Stimulated activated CD8-positive, alpha-beta memory T cell treated with anti-CD3 and anti-CD28 coated beads, Interleukin-4, amount 100 ng/mL, for 48 hours (primary cell): ENCODE results near the gene LRIT1.

Experiments used
- DNase-seq: peaks from one replicate; pipeline ENCODE4 v3.0.0-alpha.2; 2020

LRIT1 gene

GRCh38 chr10:84214046-84214572, 27.2 kb downstream of the LRIT1 start:
- DNase-seq = no peak

- no peak for DNase-seq
These were observed 28.3 kb downstream of the LRIT1 start for GRCh38 chr10:84213076-84213475.

- no peak for DNase-seq
These were observed 29.3 kb downstream of the LRIT1 start for GRCh38 chr10:84212014-84212413.

GRCh38 chr10:84211566-84211965, 29.8 kb downstream of the LRIT1 start:
- no peak for DNase-seq

GRCh38 chr10:84208023-84208422, 33.3 kb downstream of the LRIT1 start:
- DNase-seq = no peak

- no peak for DNase-seq
These were observed 35.4 kb downstream of the LRIT1 start for GRCh38 chr10:84205853-84206525.

- peak; percentile 87 for DNase-seq
These were observed 36.1 kb downstream of the LRIT1 start for GRCh38 chr10:84205049-84205852.

- DNase-seq = no peak
These were observed 36.7 kb downstream of the LRIT1 start for GRCh38 chr10:84204610-84205009.

GRCh38 chr10:84204122-84204521, 37.2 kb downstream of the LRIT1 start:
- DNase-seq = no peak

GRCh38 chr10:84202349-84202748, 39.0 kb downstream of the LRIT1 start:
- no peak for DNase-seq

GRCh38 chr10:84201682-84202081, 39.7 kb downstream of the LRIT1 start:
- no peak for DNase-seq

GRCh38 chr10:84201244-84201606, 40.1 kb downstream of the LRIT1 start:
- DNase-seq = no peak

- DNase-seq = no peak
These were observed 40.7 kb downstream of the LRIT1 start for GRCh38 chr10:84200537-84201243.

GRCh38 chr10:84198206-84198915, 43.0 kb downstream of the LRIT1 start:
- no peak for DNase-seq

GRCh38 chr10:84197643-84198042, 43.7 kb downstream of the LRIT1 start:
- no peak for DNase-seq

- no peak for DNase-seq
These were observed 44.4 kb downstream of the LRIT1 start for GRCh38 chr10:84196941-84197340.

- no peak for DNase-seq
These were observed 45.3 kb downstream of the LRIT1 start for GRCh38 chr10:84196083-84196482.

- DNase-seq = no peak
These were observed 46.1 kb downstream of the LRIT1 start for GRCh38 chr10:84195044-84195830.

GRCh38 chr10:84194424-84195043, 46.8 kb downstream of the LRIT1 start, which contains the start of gene CDHR1:
Gene CDHR1, plus strand, starts transcription at chr10:84194537. Its CDS starts 224 bp downstream, at chr10:84194761.
- peak; percentile 65 for DNase-seq

GRCh38 chr10:84193846-84194423, 47.4 kb downstream of the LRIT1 start:
- DNase-seq = no peak

GRCh38 chr10:84193327-84193726, 48.0 kb downstream of the LRIT1 start:
- no peak for DNase-seq
